OCI-LY1 (cell line): ENCODE data around the gene CACNA1I.
"Not testable (repeated sequence)": the region's sequence is repeated elsewhere in the genome, so short reads cannot be mapped to it uniquely, and the experiment has no call there.

Experiments used
- H2AFZ ChIP-seq: fragments of 200-600 bp; sonication (generic), shearing (Covaris generic); 2 replicates; pipeline ENCODE4 v1.6.0; 2014; ENCODE audit warnings: antibody characterized with exemption, mild to moderate bottlenecking, low read length
- H3F3A ChIP-seq: fragments of 200-600 bp; sonication (generic), shearing (Covaris generic); 2 replicates; pipeline ENCODE4 v1.6.0; 2014; ENCODE audit warnings: mild to moderate bottlenecking, antibody characterized with exemption, low read length, moderate library complexity; ENCODE audit not compliant: insufficient read depth
- H3K27ac ChIP-seq: fragments of 200-600 bp; sonication (generic); 2 replicates; pipeline ENCODE4 v1.5.1; 2014; ENCODE audit warnings: low read length, mixed run types, mild to moderate bottlenecking, low read depth; ENCODE audit not compliant: poor library complexity, severe bottlenecking
- H3K27me3 ChIP-seq: fragments of 200-600 bp; sonication (generic); 2 replicates; pipeline ENCODE4 v1.6.0; 2014; ENCODE audit warnings: antibody characterized with exemption, mild to moderate bottlenecking, low read length, moderate library complexity; ENCODE audit not compliant: insufficient read depth
- H3K36me3 ChIP-seq: fragments of 200-600 bp; sonication (generic); 2 replicates; pipeline ENCODE4 v1.6.1; 2014; ENCODE audit warnings: mild to moderate bottlenecking, antibody characterized with exemption, low read length, moderate library complexity, mixed read lengths; ENCODE audit not compliant: insufficient read depth
- H3K4me1 ChIP-seq: fragments of 200-600 bp; sonication (generic); 2 replicates; pipeline ENCODE4 v1.5.1; 2014; ENCODE audit warnings: mild to moderate bottlenecking, low read length, moderate library complexity; ENCODE audit not compliant: insufficient read depth, severe bottlenecking
- H3K4me2 ChIP-seq: fragments of 200-600 bp; sonication (generic), shearing (Covaris generic); 2 replicates; pipeline ENCODE4 v1.6.1; 2014; ENCODE audit warnings: low read length
- H3K4me3 ChIP-seq: fragments of 200-600 bp; sonication (generic); 2 replicates; pipeline ENCODE4 v1.5.1; 2014; ENCODE audit warnings: low read length, low read depth, mild to moderate bottlenecking, mixed read lengths; ENCODE audit not compliant: poor library complexity, severe bottlenecking
- H3K79me2 ChIP-seq: fragments of 200-600 bp; shearing (Covaris generic); 2 replicates; pipeline ENCODE4 v1.6.1; 2016; ENCODE audit warnings: mixed run types, low read length, mixed read lengths; ENCODE audit not compliant: insufficient read depth
- H3K9ac ChIP-seq: fragments of 200-600 bp; sonication (generic), shearing (Covaris generic); 2 replicates; pipeline ENCODE4 v1.6.1; 2014; ENCODE audit warnings: mild to moderate bottlenecking, low read length, mixed read lengths
- H3K9me2 ChIP-seq: fragments of 200-600 bp; sonication (generic), shearing (Covaris generic); 2 replicates; pipeline ENCODE4 v1.6.1; 2014; ENCODE audit warnings: low read depth, mild to moderate bottlenecking, low read length, mixed read lengths
- H3K9me3 ChIP-seq: fragments of 200-600 bp; shearing (Covaris generic); 2 replicates; pipeline ENCODE4 v1.6.1; 2014; ENCODE audit warnings: low read length, mixed read lengths
- H4K20me1 ChIP-seq: fragments of 200-600 bp; sonication (generic), shearing (Covaris generic); 2 replicates; pipeline ENCODE4 v1.6.0; 2016; ENCODE audit warnings: mild to moderate bottlenecking, low read length; ENCODE audit not compliant: insufficient read depth
- CTCF ChIP-seq: fragments of 200-600 bp; sonication (generic), shearing (Covaris generic); IDR thresholded peaks from 2 replicates; pipeline ENCODE4 v1.5.1; 2017; ENCODE audit warnings: mild to moderate bottlenecking, antibody characterized with exemption, low read length, moderate library complexity, mixed read lengths
- EZH2 ChIP-seq: fragments of 200-600 bp; sonication (generic), shearing (Covaris generic); IDR thresholded peaks from 2 replicates; pipeline ENCODE4 v1.8.0; 2017; ENCODE audit warnings: borderline replicate concordance, mixed run types, mild to moderate bottlenecking, antibody characterized with exemption, low read length, moderate library complexity, mixed read lengths

The CACNA1I gene

DNA sequence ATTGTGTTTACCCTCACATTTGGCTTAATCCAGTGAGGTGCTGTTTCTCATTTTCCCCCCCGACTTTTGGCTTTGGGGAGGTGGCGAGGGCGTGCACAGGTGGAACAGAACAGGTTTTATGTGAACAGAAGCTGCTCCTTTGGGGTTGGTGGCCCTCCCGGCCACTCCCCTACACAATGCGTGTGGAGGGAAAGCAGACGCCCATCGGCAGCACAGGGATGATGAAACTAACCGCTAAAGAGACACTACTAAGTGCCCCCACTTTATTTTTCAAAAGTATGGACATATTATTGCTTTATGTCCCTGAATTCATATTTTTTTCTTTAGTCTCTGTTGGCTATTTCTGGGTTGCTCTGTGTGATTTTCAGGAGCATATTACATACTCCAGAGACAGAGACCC, 162.1 kb downstream of the CACNA1I start:
- no peaks in the 10 kb centered on the region for H3F3A ChIP-seq
- no peaks in the 10 kb centered on the region for H3K9me2 ChIP-seq
- H3K9ac ChIP-seq, result no peak overlapping the region
- no peaks in the 10 kb centered on the region for H3K4me1 ChIP-seq
- H3K36me3 ChIP-seq, result no peaks in the 10 kb centered on the region
- TF ChIP-seq CTCF, result no peak
- no peak for TF ChIP-seq EZH2
- no peaks in the 10 kb centered on the region for H4K20me1 ChIP-seq
- H3K79me2 ChIP-seq, result no peaks in the 10 kb centered on the region
- no peak overlapping the region for H3K27ac ChIP-seq
- H3K4me2 ChIP-seq, result no peak overlapping the region
- H3K4me3 ChIP-seq, result no peak overlapping the region
- H2AFZ ChIP-seq, result no peak overlapping the region
- peaks cover 8% of the 10 kb centered on the region; the same call in 1 of the 2 replicates for H3K27me3 ChIP-seq
- no peaks in the 10 kb centered on the region for H3K9me3 ChIP-seq

DNA sequence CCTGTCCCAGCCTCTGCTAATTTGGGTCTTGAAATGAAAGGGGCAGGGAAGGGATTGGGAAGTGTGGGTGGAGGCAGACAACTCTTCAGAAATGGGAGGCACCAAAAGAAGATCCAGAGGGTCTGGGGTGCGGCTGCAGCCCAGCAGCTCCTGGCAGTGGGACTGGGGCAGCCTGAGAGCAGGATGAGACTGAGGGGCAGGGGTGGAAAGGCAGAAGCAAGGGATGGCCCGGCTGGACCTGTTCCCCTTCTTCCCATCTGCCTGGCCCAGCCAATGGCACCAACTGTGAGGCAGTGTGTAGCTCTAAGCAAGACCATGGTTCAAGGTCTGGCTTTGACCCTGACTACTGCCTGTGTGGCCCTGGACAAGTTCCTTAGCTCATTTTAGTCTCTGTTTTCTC, 162.6 kb downstream of the CACNA1I start:
- H2AFZ ChIP-seq, result no peak overlapping the region
- no peaks in the 10 kb centered on the region for H3K9me3 ChIP-seq
- peaks cover 7% of the 10 kb centered on the region; the same call in 1 of the 2 replicates for H3K27me3 ChIP-seq
- no peak overlapping the region for H3K27ac ChIP-seq
- H3K79me2 ChIP-seq, result no peaks in the 10 kb centered on the region
- H3K4me3 ChIP-seq, result no peak overlapping the region
- no peak for TF ChIP-seq EZH2
- TF ChIP-seq CTCF, result no peak
- H3K4me1 ChIP-seq, result no peaks in the 10 kb centered on the region
- no peaks in the 10 kb centered on the region for H3K36me3 ChIP-seq
- H3F3A ChIP-seq, result no peaks in the 10 kb centered on the region
- H3K9ac ChIP-seq, result no peak overlapping the region
- no peaks in the 10 kb centered on the region for H3K9me2 ChIP-seq
- H4K20me1 ChIP-seq, result no peaks in the 10 kb centered on the region
- H3K4me2 ChIP-seq, result no peak overlapping the region

DNA sequence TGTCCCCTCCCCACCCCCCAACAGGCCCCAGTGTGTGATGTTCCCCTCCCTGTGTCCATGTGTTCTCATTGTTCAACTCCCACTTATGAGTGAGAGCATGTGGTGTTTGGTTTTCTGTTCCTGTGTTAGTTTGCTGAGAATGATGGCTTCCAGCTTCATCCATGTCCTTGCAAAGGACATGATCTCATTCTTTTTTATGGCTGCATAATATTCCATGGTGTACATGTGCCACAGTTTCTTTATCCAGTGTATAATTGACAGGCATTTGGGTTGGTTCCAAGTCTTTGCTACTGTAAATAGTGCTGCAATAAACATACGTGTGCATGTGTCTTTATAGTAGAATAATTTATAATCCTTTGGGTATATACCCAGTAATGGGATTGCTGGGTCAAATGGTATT, 163.5 kb downstream of the CACNA1I start:
- not testable (repeated sequence) for H3K27me3 ChIP-seq

GRCh38 chr22:39734866-39735265, 164.3 kb downstream of the CACNA1I start:
- H3K27me3 ChIP-seq, result no peaks in the 10 kb centered on the region; the same call in 1 of the 2 replicates
- no peaks in the 10 kb centered on the region for H3F3A ChIP-seq
- H3K79me2 ChIP-seq, result no peaks in the 10 kb centered on the region
- TF ChIP-seq CTCF (no peak), EZH2 (no peak)
- no peak overlapping the region for H2AFZ ChIP-seq
- no peaks in the 10 kb centered on the region for H3K9me3 ChIP-seq
- no peak overlapping the region for H3K4me3 ChIP-seq
- H3K9ac ChIP-seq, result no peak overlapping the region
- no peak overlapping the region for H3K4me2 ChIP-seq
- H3K9me2 ChIP-seq, result no peaks in the 10 kb centered on the region
- H3K27ac ChIP-seq, result no peak overlapping the region
- H3K4me1 ChIP-seq, result no peaks in the 10 kb centered on the region
- no peaks in the 10 kb centered on the region for H3K36me3 ChIP-seq
- H4K20me1 ChIP-seq, result no peaks in the 10 kb centered on the region

More for the DNA sequence above, 163.5 kb downstream of the CACNA1I start:
- H3K9me2 ChIP-seq, H3F3A ChIP-seq, H2AFZ ChIP-seq, H3K9me3 ChIP-seq, H3K27ac ChIP-seq, H3K79me2 ChIP-seq, H3K9ac ChIP-seq, H3K36me3 ChIP-seq, H3K4me3 ChIP-seq, H3K4me2 ChIP-seq, H4K20me1 ChIP-seq, H3K4me1 ChIP-seq: not testable (repeated sequence)
